DND-41 (cell line): ENCODE measurements around the gene SLC4A7.

Experiments
- EZH2 ChIP-seq: IDR thresholded peaks from 3 replicates; pipeline ENCODE4 v1.6.1; 2012; ENCODE audit warnings: borderline replicate concordance, low read depth, mild to moderate bottlenecking, moderate library complexity, low read length, inconsistent platforms; ENCODE audit not compliant: severe bottlenecking
- TF ChIP-seq, protein P1 (sequence below): IDR thresholded peaks from 2 replicates; pipeline ENCODE4 v1.5.1; 2012; ENCODE audit warnings: borderline replicate concordance, low read length, moderate library complexity, mild to moderate bottlenecking; ENCODE audit not compliant: poor library complexity, severe bottlenecking; ENCODE audit errors: extremely low read depth

- TF ChIP-seq, protein P1, sequence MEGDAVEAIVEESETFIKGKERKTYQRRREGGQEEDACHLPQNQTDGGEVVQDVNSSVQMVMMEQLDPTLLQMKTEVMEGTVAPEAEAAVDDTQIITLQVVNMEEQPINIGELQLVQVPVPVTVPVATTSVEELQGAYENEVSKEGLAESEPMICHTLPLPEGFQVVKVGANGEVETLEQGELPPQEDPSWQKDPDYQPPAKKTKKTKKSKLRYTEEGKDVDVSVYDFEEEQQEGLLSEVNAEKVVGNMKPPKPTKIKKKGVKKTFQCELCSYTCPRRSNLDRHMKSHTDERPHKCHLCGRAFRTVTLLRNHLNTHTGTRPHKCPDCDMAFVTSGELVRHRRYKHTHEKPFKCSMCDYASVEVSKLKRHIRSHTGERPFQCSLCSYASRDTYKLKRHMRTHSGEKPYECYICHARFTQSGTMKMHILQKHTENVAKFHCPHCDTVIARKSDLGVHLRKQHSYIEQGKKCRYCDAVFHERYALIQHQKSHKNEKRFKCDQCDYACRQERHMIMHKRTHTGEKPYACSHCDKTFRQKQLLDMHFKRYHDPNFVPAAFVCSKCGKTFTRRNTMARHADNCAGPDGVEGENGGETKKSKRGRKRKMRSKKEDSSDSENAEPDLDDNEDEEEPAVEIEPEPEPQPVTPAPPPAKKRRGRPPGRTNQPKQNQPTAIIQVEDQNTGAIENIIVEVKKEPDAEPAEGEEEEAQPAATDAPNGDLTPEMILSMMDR: no peak
- TF ChIP-seq EZH2: no peak
Observed at GRCh38 chr3:27451251-27451650, 32.9 kb downstream of the SLC4A7 start.
